Small intestine (tissue), 7 donors: ENCODE measurements around the gene LAIR1. TPM values are rescaled to one million over a fixed set of nuclear protein-coding genes. Genes with fewer than 3 reads are reported as not detected.

Experiments
- DNase-seq, 2 donors: peaks; one replicate each; pipeline versions ENCODE4 v3.0.0 to v3.0.0-alpha.2; 2013
- FAIRE-seq: peaks from 2 replicates; lab custom pipeline; 2012; peaks lifted over from hg19 to GRCh38; lab: Jason Lieb, UNC
- H3K27ac ChIP-seq, 3 donors: one replicate each; pipeline ENCODE4 v1.5.1; 2013; ENCODE audit warnings: low read length in 2 of 3, mild to moderate bottlenecking in 2 of 3, control low read depth in 1 of 3, inconsistent platforms in 1 of 3, low read depth in 1 of 3, moderate library complexity in 1 of 3
- H3K27me3 ChIP-seq, 3 donors: one replicate each; pipeline ENCODE4 v1.6.1; 2013; ENCODE audit warnings: low read length in 3 of 3, inconsistent platforms in 1 of 3; ENCODE audit not compliant: control insufficient read depth in 3 of 3, insufficient read depth in 3 of 3
- H3K36me3 ChIP-seq, 3 donors: one replicate each; pipeline ENCODE4 v1.6.1; 2013; ENCODE audit warnings: low read length in 3 of 3, inconsistent platforms in 1 of 3, low read depth in 1 of 3, mild to moderate bottlenecking in 1 of 3, moderate library complexity in 1 of 3; ENCODE audit not compliant: control insufficient read depth in 3 of 3, insufficient read depth in 2 of 3
- H3K4me1 ChIP-seq, 3 donors: one replicate each; pipeline ENCODE4 v1.6.1; 2013; ENCODE audit warnings: low read length in 2 of 3, inconsistent platforms in 1 of 3, low read depth in 1 of 3, mild to moderate bottlenecking in 1 of 3, moderate library complexity in 1 of 3; ENCODE audit not compliant: control insufficient read depth in 3 of 3, insufficient read depth in 2 of 3
- H3K4me3 ChIP-seq, 3 donors: one replicate each; pipeline ENCODE4 v1.5.1; 2013; ENCODE audit warnings: low read length in 3 of 3, control low read depth in 1 of 3, inconsistent platforms in 1 of 3, low read depth in 1 of 3, mild to moderate bottlenecking in 1 of 3, moderate library complexity in 1 of 3
- H3K9me3 ChIP-seq, 2 donors: one replicate each; pipeline ENCODE4 v1.6.1; 2013; ENCODE audit warnings: low read depth in 1 of 2, low read length in 1 of 2; ENCODE audit not compliant: control insufficient read depth in 2 of 2, insufficient read depth in 1 of 2
- WGBS, 3 donors: extraction: QIAGEN DNeasy Blood & Tissue Kit; methylation state at CpG; one replicate each; pipeline ENCODE4 v1.1.7; 2013; 5-methylcytosine and 5-hydroxymethylcytosine counted together
- polyA plus RNA-seq, 4 donors: library from polyadenylated mRNA; stranded (reverse) in 3 of 4; unstranded in 1 of 4; fragments of 200-250 nt in 3 of 4; fragments of 120-200 nt in 1 of 4; gene quantifications; one replicate each; pipeline versions ENCODE4 v1.2.1 to v1.2.3, GENCODE V29; 2013
- donor health status: healthy with polysubstance abuse.
- donor health status: control.
- donor health status: control.
- donor health status: Bipolar disorder and iron deficiency.
- donor health status: healthy.

LAIR1 gene
- polyA plus RNA-seq, 4 donors: 2.2 to 10.9 (median 8.9) TPM

- FAIRE-seq: no peak
- 75 to 86% (median 83%) methylated on average over 6 of the region's 6 CpGs for WGBS, 3 donors
- Histone ChIP-seq H3K27ac (no peak overlapping the region), H3K36me3 (no peaks in the 10 kb centered on the region), H3K4me3 (no peak overlapping the region), H3K9me3 (no peaks in the 10 kb centered on the region), H3K27me3 (no peaks in the 10 kb centered on the region), H3K4me1 (no peaks in the 10 kb centered on the region)
- no peak for DNase-seq
Measured at GRCh38 chr19:54400913-54401312, 36.2 kb upstream of the LAIR1 start.

- WGBS, 3 donors: 53 to 63% (median 60%) methylated on average over 2 of the region's 2 CpGs
- H3K27ac ChIP-seq: no peak overlapping the region
- no peak for DNase-seq
- H3K27me3 ChIP-seq: no peaks in the 10 kb centered on the region
- no peak overlapping the region for H3K4me3 ChIP-seq
- no peak for FAIRE-seq
- H3K36me3 ChIP-seq: no peaks in the 10 kb centered on the region
- no peaks in the 10 kb centered on the region for H3K9me3 ChIP-seq
- H3K4me1 ChIP-seq: no peaks in the 10 kb centered on the region
Measured at GRCh38 chr19:54399189-54399588, 34.5 kb upstream of the LAIR1 start.

GRCh38 chr19:54395685-54396084 is 31.0 kb upstream of the LAIR1 start:
- no peak overlapping the region for H3K4me3 ChIP-seq
- no peak for FAIRE-seq
- H3K9me3 ChIP-seq: no peaks in the 10 kb centered on the region
- no peaks in the 10 kb centered on the region for H3K36me3 ChIP-seq
- no peaks in the 10 kb centered on the region for H3K4me1 ChIP-seq
- 76 to 80% (median 80%) methylated on average over 8 of the region's 8 CpGs for WGBS, 3 donors
- no peak for DNase-seq
- H3K27me3 ChIP-seq: no peaks in the 10 kb centered on the region
- no peak overlapping the region for H3K27ac ChIP-seq

- no peaks in the 10 kb centered on the region for H3K4me1 ChIP-seq
- peaks cover 0 to 3% (median 0%) of the 10 kb centered on the region in 3 donors for H3K27me3 ChIP-seq
- no peaks in the 10 kb centered on the region for H3K9me3 ChIP-seq
- H3K4me3 ChIP-seq: no peak overlapping the region
- no peak overlapping the region for H3K27ac ChIP-seq
- H3K36me3 ChIP-seq: no peaks in the 10 kb centered on the region
- WGBS, 3 donors: 84 to 88% (median 85%) methylated on average over 16 of the region's 16 CpGs
- FAIRE-seq (no peak), DNase-seq (no peak)
Measured at GRCh38 chr19:54393381-54393780, 28.6 kb upstream of the LAIR1 start.

GRCh38 chr19:54392105-54392504 is 27.4 kb upstream of the LAIR1 start:
- WGBS, 3 donors: 74 to 83% (median 77%) methylated on average over 5 of the region's 5 CpGs
- no peak overlapping the region for H3K4me3 ChIP-seq
- H3K9me3 ChIP-seq: no peaks in the 10 kb centered on the region
- no peak for DNase-seq
- H3K27me3 ChIP-seq: peaks cover 0 to 13% (median 0%) of the 10 kb centered on the region in 3 donors
- no peaks in the 10 kb centered on the region for H3K4me1 ChIP-seq
- FAIRE-seq: no peak
- H3K36me3 ChIP-seq: no peaks in the 10 kb centered on the region
- H3K27ac ChIP-seq: no peak overlapping the region

GRCh38 chr19:54391589-54392061 is 26.9 kb upstream of the LAIR1 start:
- Histone ChIP-seq H3K4me3 (no peak overlapping the region), H3K36me3 (no peaks in the 10 kb centered on the region), H3K4me1 (no peaks in the 10 kb centered on the region), H3K27ac (no peak overlapping the region), H3K9me3 (no peaks in the 10 kb centered on the region), H3K27me3 (peaks cover 0 to 13% (median 0%) of the 10 kb centered on the region in 3 donors)
- no peak for DNase-seq
- FAIRE-seq: no peak
- WGBS, 3 donors: 21 to 50% (median 30%) methylated on average over 4 of the region's 4 CpGs

GRCh38 chr19:54390942-54391577 is 26.3 kb upstream of the LAIR1 start:
- FAIRE-seq (no peak), DNase-seq (peak; percentile 56 to 62)

GRCh38 chr19:54389553-54389952 is 24.8 kb upstream of the LAIR1 start:
- no peak overlapping the region for H3K27ac ChIP-seq
- no peak for FAIRE-seq

More at GRCh38 chr19:54390942-54391577, 26.3 kb upstream of the LAIR1 start:
- no peak overlapping the region for H3K4me3 ChIP-seq
- no peaks in the 10 kb centered on the region for H3K4me1 ChIP-seq
- no peak overlapping the region for H3K27ac ChIP-seq
- no peaks in the 10 kb centered on the region for H3K36me3 ChIP-seq
- H3K27me3 ChIP-seq: peaks cover 0 to 13% (median 0%) of the 10 kb centered on the region in 3 donors
- 14 to 36% (median 26%) methylated on average over 7 of the region's 7 CpGs for WGBS, 3 donors
- no peaks in the 10 kb centered on the region for H3K9me3 ChIP-seq

GRCh38 chr19:54388802-54389139 is 24.0 kb upstream of the LAIR1 start:
- DNase-seq (no peak), FAIRE-seq (no peak)
- Histone ChIP-seq H3K9me3 (no peaks in the 10 kb centered on the region), H3K27me3 (peaks cover 0 to 13% (median 0%) of the 10 kb centered on the region in 3 donors), H3K4me1 (no peaks in the 10 kb centered on the region), H3K36me3 (no peaks in the 10 kb centered on the region), H3K27ac (peak overlapping the region in 2 of 3 donors; percentile 47 to 68), H3K4me3 (peak overlapping the region in 1 of 3 donors; percentile 35)
- 24 to 33% (median 33%) methylated on average over 9 of the region's 9 CpGs for WGBS, 3 donors

More at GRCh38 chr19:54389553-54389952, 24.8 kb upstream of the LAIR1 start:
- H3K27me3 ChIP-seq: peaks cover 0 to 13% (median 0%) of the 10 kb centered on the region in 3 donors
- DNase-seq: no peak
- WGBS, 3 donors: 30 to 55% (median 40%) methylated on average over 4 of the region's 4 CpGs
- no peak overlapping the region for H3K4me3 ChIP-seq
- H3K4me1 ChIP-seq: no peaks in the 10 kb centered on the region
- no peaks in the 10 kb centered on the region for H3K9me3 ChIP-seq
- H3K36me3 ChIP-seq: no peaks in the 10 kb centered on the region
